OCI-LY7 (cell line): ENCODE measurements around the gene CUBN.

Source experiments
- CTCF ChIP-seq: fragments of 200-600 bp; sonication (generic); conservative IDR thresholded peaks from 2 replicates; pipeline ENCODE4 v1.5.1; 2014; ENCODE audit warnings: mild to moderate bottlenecking, antibody characterized with exemption, low read length, moderate library complexity, mixed read lengths
- EZH2phosphoT487 ChIP-seq: fragments of 200-600 bp; sonication (generic); IDR thresholded peaks from 2 replicates; pipeline ENCODE4 v1.6.1; 2018; ENCODE audit warnings: low read depth, borderline replicate concordance, mild to moderate bottlenecking, mixed run types, antibody characterized with exemption, low read length, moderate library complexity, mixed read lengths

- no peak for TF ChIP-seq CTCF
- no peak for TF ChIP-seq EZH2phosphoT487
Measured at GRCh38 chr10:17109475-17110207, 20.0 kb downstream of the CUBN start.
